Body of pancreas (tissue), 4 donors: ENCODE data around the gene GARIN1A.
"Not testable (repeated sequence)": the region's sequence is repeated elsewhere in the genome, so short reads cannot be mapped to it uniquely, and the experiment has no call there.

Source experiments
- CTCF ChIP-seq, 7 experiments: fragments of 450-650 bp in 4 of 7; fragments of 200-600 bp in 3 of 7; sonication (generic) in 3 of 7; IDR thresholded peaks; one replicate each; pipeline ENCODE4 v1.5.1; 2016 to 2019; ENCODE audit warnings: antibody characterized with exemption in 7 of 7
- POLR2A ChIP-seq, 3 donors: fragments of 450-650 bp; IDR thresholded peaks; one replicate each; pipeline ENCODE4 v1.6.1; 2016; ENCODE audit warnings: antibody characterized with exemption in 3 of 3, mild to moderate bottlenecking in 2 of 3

DNA sequence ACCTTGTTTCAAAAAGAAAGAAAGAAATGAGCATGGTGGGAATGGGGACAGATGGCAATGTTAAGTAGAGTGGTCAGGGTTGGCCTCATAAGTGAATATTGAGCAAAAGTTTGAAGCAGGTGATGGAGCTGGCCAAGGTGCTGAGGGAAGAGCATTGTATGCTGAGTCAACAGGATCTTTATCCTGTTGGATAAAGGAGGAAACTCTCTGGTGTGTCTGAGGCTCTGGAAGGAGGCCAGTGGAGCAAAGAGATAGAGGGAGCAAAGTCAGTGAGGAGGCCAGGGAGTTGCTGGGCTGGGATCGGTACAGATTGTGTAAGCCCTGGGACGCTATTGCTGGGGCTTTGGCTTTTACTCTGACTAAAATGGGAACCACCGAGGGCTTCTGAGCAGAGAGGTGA is 38.2 kb upstream of the GARIN1A start:
- not testable (repeated sequence) for TF ChIP-seq CTCF, POLR2A (IDR thresholded peaks at IDR 0.05)
